Heart left ventricle (tissue), 13 donors: Measurements from ENCODE around the gene LPP.

Experiments used
- CTCF ChIP-seq, 12 donors: fragments of 200-600 bp; sonication (generic) in 4 of 12; IDR thresholded peaks; one replicate each; pipeline versions ENCODE4 v1.5.0 to v1.8.0; 2018 to 2022; ENCODE audit warnings: antibody characterized with exemption in 12 of 12, mild to moderate bottlenecking in 5 of 12
- POLR2A ChIP-seq, 2 donors: fragments of 450-650 bp; IDR thresholded peaks; one replicate each; pipeline ENCODE4 v1.6.1; 2017; ENCODE audit warnings: antibody characterized with exemption in 2 of 2, mild to moderate bottlenecking in 2 of 2, moderate library complexity in 2 of 2
- donor health status: ischemic (EF 13 %, LVEDD 7.1; RV severe dilation, severe dysfunction).
- donor health status: DM: no; HTN: yes; CAD: no.
- donor health status: DM: no; HTN: no; CAD: no.
- donor health status: ischemic (EF 25% LVEDD 6.9; RV normal size, moderate dysfunction).
- donor health status: ischemic (EF 25% LVEDD 5.7; RV mildly dilated, moderate dysfunction).
- donor health status: ischemic (EF 35%, LVEDD 5.7; RV mildly dilated, moderate dysfunction).
- donor health status: nonischemic (EF 11% LVEDD 7.7; RV severe dilation, severe dysfunction).
- donor health status: DM: yes; HTN: yes; CAD: no.
- donor health status: PGD.
- donor health status: ischemic (EF 29% LVEDD 5.4; RV normal size, mild dysfunction).
- donor health status: nonischemic (EF 23%, LVEDD 6.1; RV moderate dilation, normal function).

- TF ChIP-seq POLR2A (IDR thresholded peaks at IDR 0.05): no peak
- TF ChIP-seq CTCF (IDR thresholded peaks at IDR 0.05): no peak
These were observed 92.9 kb downstream of the LPP start for GRCh38 chr3:188246905-188247304.
